Stimulated activated CD8-positive, alpha-beta memory T cell treated with anti-CD3 and anti-CD28 coated beads, Interleukin-15, amount 100 ng/mL, for 1 hour (primary cell): ENCODE results near the gene TBC1D20.
A peak's percentile ranks its signal among the peaks of the same experiment; 100 is the strongest.

Source experiments
- DNase-seq: peaks from one replicate; pipeline ENCODE4 v3.0.0-alpha.2; 2020; ENCODE audit warnings: low read depth

The TBC1D20 gene

GRCh38 chr20:420166-420620 is 42.1 kb downstream of the TBC1D20 start:
- DNase-seq = no peak

- DNase-seq = no peak
Measured at GRCh38 chr20:419556-420165, 42.7 kb downstream of the TBC1D20 start.

GRCh38 chr20:418858-419365 is 43.4 kb downstream of the TBC1D20 start:
- DNase-seq = no peak

GRCh38 chr20:417801-418342 is 44.5 kb downstream of the TBC1D20 start:
- DNase-seq = no peak

- no peak for DNase-seq
Measured at GRCh38 chr20:416950-417800, 45.2 kb downstream of the TBC1D20 start.

- no peak for DNase-seq
Measured at GRCh38 chr20:415820-416322, 46.5 kb downstream of the TBC1D20 start.

- DNase-seq = no peak
Measured at GRCh38 chr20:414161-414560, 48.2 kb downstream of the TBC1D20 start.

- DNase-seq = no peak
Measured at GRCh38 chr20:412081-412480, 50.3 kb downstream of the TBC1D20 start.

- no peak for DNase-seq
Measured at GRCh38 chr20:409697-410559, 52.4 kb downstream of the TBC1D20 start.

GRCh38 chr20:408843-409696 is 53.3 kb downstream of the TBC1D20 start:
- DNase-seq = no peak

- DNase-seq = peak; percentile 78
Measured at GRCh38 chr20:407953-408842, 54.1 kb downstream of the TBC1D20 start, which contains the start of gene RBCK1. RBCK1 (plus strand) TSS chr20:408299; CDS start chr20:408758, 459 bp downstream.

- DNase-seq = peak; percentile 21
Measured at GRCh38 chr20:407133-407952, 55.0 kb downstream of the TBC1D20 start.

- DNase-seq = no peak
Measured at GRCh38 chr20:406200-407132, 55.9 kb downstream of the TBC1D20 start.

- DNase-seq = no peak
Measured at GRCh38 chr20:404088-404487, 58.2 kb downstream of the TBC1D20 start.

- DNase-seq = no peak
Measured at GRCh38 chr20:403582-403957, 58.8 kb downstream of the TBC1D20 start.

GRCh38 chr20:402898-403581 is 59.3 kb downstream of the TBC1D20 start:
- no peak for DNase-seq

- DNase-seq = no peak
Measured at GRCh38 chr20:402496-402885, 59.8 kb downstream of the TBC1D20 start.
